Measurements from ENCODE around the gene CCBE1.

CCBE1 gene

GRCh38 chr18:59570101-59570775, 127.0 kb downstream of the CCBE1 start:
- no peak for DNase-seq (ENCODE audit: low read depth)

DNA sequence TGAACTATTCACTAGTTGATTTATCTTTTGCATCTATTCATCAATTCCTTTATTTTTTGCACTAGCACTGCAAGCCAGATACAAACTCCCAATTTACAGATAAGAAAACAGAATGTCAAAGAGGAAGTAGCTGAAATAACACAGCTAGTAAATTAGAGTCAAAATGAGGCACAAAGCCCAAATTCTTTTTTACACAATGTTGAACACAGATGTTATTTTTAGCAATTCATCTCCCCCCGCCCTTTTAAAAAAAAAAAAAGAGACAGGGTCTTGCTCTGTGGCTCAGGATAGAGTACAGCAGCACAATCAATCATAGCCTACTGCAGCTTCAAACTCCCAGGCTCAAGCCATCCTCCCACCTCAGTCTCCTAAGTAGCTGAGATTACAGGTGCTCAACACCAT, 127.8 kb downstream of the CCBE1 start:
- no peak for DNase-seq (ENCODE audit: low read depth)

DNA sequence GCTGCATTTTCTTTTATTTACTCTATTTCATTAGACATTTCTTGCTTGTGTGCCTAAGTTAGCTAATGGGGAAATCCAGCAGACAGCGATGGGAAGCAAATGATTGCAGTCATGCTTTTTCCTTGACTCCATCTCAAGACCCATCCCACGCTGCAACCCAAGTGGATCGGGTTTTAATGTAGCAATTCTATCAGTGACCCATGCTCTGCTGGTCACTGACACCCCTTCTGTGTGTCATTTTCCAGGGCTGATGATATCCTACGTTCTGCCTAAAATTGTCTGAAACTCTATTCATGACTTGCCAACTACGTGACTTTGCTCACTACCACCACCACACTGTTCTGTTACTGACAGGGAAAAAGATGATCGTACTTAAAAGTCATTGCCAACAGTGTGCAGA, 129.8 kb downstream of the CCBE1 start:
- DNase-seq (ENCODE audit: low read depth): no peak

DNA sequence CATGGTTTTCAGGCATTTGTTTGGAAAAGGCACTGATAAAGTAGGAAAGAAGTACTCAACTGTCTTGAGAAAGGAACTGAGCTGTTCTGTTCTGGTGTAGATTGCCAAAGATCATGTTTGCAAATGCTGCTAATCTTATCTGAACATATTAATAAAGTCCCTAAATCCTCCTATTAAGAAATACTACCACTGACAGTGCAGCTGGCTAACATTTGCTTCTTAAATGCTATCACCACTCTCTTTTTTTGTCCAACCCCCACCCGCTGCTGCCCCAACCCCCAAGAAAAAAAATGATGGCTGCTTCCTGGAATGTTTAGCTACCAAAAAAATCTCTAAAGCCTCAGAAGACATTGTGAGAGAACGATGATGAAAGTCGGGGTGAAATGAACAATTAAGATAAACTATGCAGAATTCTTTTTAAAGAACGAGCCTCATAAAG, 130.7 kb downstream of the CCBE1 start:
- no peak for DNase-seq (ENCODE audit: low read depth)

- no peak for DNase-seq (ENCODE audit: low read depth)
Observed at GRCh38 chr18:59565957-59566356, 131.3 kb downstream of the CCBE1 start.

- no peak for DNase-seq (ENCODE audit: low read depth)
Observed at GRCh38 chr18:59564561-59564960, 132.7 kb downstream of the CCBE1 start.

- no peak for DNase-seq (ENCODE audit: low read depth)
Observed at GRCh38 chr18:59563176-59563785, 133.9 kb downstream of the CCBE1 start.

- no peak for DNase-seq (ENCODE audit: low read depth)
Observed at GRCh38 chr18:59562751-59563150, 134.5 kb downstream of the CCBE1 start.

DNA sequence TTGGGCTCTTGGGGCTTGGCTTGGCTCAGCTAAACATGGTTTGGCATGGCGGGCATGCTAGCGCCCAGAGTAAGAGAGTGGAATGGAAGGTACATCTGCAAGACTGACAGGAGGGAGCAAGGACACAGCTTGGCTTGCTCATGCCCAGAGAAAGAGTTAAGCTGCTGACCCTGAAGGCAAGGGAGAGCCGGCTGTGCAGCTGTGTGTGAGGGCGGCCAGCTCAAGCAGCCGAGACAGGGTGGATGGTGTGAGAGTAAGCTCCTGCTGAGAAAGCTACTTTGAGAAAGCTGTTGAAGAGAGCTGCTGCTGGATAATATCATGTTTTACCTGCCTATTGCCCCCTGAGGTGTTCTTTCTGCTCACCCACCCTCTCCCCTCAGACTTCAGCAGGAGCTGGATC, 135.6 kb downstream of the CCBE1 start:
- no peak for DNase-seq (ENCODE audit: low read depth)

GRCh38 chr18:59560556-59560955, 136.7 kb downstream of the CCBE1 start:
- no peak for DNase-seq (ENCODE audit: low read depth)

DNA sequence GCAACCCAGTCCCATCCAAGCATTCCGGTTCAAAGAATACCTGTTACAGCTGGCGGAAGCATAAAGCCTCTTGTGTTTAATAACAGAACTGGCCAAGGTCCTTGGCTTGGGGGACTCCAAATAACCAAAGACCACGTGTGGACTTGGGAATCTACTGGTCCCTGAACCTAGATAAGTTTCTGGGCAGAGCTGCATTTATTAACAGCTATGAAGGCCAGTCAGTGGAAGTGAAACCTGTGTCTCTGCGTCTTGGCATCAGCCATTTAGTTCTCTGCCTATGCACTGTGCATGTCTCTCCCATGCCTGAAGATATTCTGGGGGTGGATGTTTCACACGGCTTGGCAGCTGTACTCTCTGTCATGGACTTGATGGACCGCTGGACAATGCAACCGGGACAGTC, 137.7 kb downstream of the CCBE1 start:
- no peak for DNase-seq (ENCODE audit: low read depth)

DNA sequence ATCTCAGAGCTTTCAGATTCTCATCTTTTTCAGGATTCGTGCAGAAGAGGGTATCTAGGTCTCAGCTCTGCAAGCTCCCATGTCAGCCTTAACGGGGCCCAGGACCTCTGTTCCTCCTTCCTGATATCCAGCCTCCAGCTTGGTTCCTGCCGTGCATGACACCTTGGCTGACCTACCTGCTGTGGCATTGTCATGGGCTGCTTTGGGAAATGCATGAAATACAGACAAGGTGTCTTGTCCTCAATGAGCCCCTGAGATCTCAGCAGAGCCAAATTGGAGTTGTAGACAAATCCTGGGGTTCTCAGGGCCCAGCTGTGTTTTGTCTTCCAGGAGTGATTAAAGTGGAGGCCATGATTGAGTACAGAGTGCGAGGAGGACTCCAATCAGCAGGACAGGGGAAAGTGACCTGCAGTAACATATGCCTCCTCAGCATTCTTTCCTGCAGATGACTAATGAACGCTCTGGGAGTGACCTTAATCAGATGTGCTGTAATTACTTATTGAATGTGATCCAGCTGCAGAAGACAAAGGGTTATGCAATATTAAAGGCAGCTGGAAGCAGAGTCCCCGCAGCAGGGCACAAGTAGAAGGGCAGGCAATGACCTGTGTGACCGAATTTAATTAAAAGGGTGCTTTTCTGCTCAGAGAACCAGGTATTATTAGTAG, 141.1 kb downstream of the CCBE1 start:
- no peak for DNase-seq (ENCODE audit: low read depth)

DNA sequence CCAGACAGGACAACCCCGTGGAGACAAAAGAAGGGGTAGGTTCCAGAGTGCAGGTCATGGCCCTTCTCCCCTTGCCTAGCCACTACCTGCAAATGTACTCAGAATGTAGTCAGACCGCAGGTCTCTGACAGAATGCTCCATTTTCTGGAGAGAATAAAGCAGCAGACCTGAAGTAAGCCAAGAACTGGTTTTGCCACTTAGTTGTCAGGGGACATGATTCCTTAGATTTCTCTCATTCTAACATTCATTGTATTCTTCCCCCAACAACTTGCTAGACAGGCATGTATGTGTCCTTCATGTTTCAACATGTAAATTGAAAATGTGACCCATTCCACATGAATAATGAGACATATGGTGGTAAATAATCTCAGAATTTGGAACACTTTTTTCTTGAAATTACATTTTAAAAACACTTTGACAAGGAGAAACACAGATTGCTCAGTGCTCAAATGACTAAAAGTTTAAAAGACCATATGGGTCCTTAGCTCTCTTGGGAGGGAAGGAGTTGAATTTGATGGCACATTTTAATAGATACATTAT, 142.4 kb downstream of the CCBE1 start:
- DNase-seq (ENCODE audit: low read depth): no peak

DNA sequence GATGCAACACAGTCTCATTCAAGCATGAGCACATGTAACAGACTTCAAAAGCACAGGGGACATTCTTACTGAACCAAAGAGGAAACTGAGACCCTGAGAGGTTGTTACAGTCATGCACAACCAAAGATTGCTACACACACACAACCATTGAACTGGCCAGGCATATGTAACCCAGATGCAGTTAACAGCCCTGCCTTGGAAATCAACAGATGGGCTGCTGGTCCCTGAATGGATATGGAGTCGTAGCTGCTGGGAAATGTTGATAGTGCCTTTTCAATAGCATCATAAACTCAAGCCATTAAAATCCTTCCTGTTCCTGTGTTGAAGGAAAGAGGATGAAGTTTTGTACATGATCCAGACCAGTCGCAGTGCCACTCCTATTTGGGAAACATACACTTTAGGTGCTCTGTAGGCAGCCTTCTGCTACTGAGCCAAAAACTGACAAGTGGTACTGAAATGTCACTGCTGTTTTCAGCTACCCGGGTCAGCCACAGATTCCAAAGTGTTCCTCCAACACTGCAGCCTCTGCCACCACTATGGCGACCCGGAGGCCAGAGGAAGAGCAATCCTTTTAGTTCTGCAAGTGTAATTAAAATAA, 143.9 kb downstream of the CCBE1 start:
- DNase-seq (ENCODE audit: low read depth): no peak

GRCh38 chr18:59551902-59552635, 145.2 kb downstream of the CCBE1 start:
- DNase-seq (ENCODE audit: low read depth): no peak

DNA sequence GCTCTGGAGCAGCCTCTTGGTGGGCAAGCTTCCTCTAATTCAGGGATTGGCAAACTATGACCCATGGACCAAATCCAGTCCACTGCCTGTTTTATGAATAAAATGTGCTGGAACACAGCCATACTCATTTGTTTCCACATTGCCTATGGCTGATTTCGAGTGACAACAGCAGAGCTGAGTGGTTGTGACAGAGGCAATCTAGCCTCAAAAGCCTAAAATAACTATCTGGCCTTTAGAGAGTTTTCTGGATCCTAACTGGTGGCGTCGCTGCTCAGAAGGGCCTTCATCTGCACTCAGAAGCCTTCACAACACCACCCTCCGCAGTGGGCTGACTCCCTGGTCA, 147.1 kb downstream of the CCBE1 start:
- DNase-seq (ENCODE audit: low read depth): no peak

GRCh38 chr18:59549503-59550173, 147.6 kb downstream of the CCBE1 start:
- DNase-seq (ENCODE audit: low read depth): no peak

- DNase-seq (ENCODE audit: low read depth): no peak
Observed at GRCh38 chr18:59547581-59548182, 149.5 kb downstream of the CCBE1 start.

DNA sequence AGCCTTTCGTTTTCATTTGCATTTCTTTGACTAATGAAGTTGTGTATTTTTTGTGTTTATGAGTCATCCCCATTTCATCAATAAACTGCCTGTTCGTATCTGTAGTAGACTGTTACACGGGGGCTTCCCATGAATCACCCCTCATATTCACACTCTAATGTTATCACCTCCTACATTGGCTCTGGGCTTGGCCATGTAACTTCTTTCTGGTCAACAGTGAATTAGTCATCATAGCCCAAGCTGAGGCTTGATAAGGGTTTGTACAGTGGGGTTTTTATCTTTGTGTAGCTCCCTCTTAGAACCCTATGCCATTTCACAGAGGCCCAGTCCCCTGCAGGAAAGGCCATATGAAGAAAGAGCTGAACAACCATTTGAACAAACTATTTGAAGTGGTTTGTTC, 151.0 kb downstream of the CCBE1 start:
- no peak for DNase-seq (ENCODE audit: low read depth)

DNA sequence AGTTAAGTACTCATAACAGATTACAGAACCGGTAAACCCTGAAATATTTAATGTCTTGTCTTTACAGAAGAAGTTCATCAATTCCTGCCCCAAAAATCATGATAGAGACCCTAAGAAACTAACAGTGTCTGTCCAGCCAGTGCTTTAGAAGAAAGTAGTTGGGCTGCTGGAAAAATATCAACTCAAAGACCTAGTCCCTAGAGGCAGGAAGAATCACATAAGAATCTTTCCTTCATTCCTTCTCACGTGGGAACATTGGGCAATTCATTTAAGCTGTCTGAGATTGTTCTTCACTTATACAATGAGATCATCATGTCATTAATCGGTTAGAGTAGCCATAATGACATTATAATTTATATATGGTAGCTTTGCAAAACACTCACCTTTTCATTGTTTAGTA, 156.4 kb downstream of the CCBE1 start:
- DNase-seq (ENCODE audit: low read depth): no peak

DNA sequence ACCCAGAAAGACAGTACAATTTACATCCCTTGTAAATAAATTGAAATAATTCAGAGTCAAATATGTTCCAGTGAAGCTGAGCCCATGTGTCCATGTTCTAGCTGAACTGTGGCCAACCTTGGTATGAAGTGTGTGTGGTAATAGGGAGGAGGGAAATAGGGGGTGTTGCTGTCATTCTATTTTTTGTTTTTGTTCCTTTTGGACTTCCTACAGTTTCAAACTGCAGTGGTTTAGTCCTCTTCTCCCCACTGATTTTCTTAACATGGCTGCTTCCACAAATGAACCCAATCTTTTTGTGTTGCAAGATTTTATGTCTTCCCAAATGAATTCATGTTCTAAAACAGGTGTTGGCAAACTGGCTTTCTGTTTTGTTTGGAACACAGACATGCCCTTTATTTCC, 156.9 kb downstream of the CCBE1 start:
- DNase-seq (ENCODE audit: low read depth): no peak

All from stimulated activated CD8-positive, alpha-beta memory T cell treated with anti-CD3 and anti-CD28 coated beads, Interleukin-12 subunit alpha, Interleukin-12 subunit beta, amount 100 ng/mL, for 4 hours (primary cell).